ENCODE data around the gene IL12RB1.
A peak's percentile ranks its signal among the peaks of the same experiment; 100 is the strongest.
"Not testable (repeated sequence)": the region's sequence is repeated elsewhere in the genome, so short reads cannot be mapped to it uniquely, and the experiment has no call there.

The IL12RB1 gene

DNA sequence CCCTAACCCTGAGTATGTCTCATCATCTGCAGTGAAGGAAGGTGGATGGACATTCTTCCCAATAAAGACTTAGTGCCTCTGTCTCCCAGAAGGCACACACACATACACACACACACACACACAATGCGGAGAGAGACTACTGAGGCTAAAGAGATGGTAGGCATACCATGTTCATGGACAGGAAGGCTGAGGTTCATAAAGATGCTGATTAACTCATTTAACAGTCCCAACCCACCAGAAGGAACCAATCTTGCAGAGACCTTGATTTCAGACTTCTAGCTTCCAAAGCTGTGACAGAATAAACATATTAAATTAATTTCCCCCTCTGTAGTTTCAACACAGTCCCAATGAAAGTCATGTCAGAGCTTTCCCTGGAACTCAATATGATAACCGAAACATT is 45.7 kb downstream of the IL12RB1 start:
- TF ChIP-seq, protein P1, sequence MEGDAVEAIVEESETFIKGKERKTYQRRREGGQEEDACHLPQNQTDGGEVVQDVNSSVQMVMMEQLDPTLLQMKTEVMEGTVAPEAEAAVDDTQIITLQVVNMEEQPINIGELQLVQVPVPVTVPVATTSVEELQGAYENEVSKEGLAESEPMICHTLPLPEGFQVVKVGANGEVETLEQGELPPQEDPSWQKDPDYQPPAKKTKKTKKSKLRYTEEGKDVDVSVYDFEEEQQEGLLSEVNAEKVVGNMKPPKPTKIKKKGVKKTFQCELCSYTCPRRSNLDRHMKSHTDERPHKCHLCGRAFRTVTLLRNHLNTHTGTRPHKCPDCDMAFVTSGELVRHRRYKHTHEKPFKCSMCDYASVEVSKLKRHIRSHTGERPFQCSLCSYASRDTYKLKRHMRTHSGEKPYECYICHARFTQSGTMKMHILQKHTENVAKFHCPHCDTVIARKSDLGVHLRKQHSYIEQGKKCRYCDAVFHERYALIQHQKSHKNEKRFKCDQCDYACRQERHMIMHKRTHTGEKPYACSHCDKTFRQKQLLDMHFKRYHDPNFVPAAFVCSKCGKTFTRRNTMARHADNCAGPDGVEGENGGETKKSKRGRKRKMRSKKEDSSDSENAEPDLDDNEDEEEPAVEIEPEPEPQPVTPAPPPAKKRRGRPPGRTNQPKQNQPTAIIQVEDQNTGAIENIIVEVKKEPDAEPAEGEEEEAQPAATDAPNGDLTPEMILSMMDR (IDR thresholded peaks at IDR 0.05; ENCODE audit: low read depth, low read length, missing control alignments): no peak
- DNase-seq (ENCODE audit: low read depth): no peak
- no peak overlapping the region for H3K4me3 ChIP-seq (ENCODE audit: low read depth, low read length)

DNA sequence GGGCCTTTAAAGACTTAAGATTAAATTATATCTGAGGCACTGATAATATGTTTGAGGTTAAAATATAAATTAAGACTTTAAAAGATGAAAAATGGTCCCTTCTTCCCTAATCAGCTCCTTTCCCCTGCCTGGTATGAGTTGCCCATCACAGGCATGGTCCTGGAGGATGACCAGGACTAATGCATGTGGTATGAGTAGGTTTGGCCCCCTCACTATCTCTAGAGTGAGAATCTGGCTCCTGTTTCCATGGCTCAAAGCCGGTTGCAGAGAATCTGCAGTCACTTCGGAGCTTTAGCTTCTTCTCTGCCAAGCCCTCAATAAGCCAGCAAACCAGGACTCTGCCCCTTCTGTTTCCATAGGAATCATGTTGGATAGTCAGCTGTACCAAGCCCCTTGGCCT is 54.6 kb downstream of the IL12RB1 start:
- not testable (repeated sequence) for DNase-seq (ENCODE audit: low read depth); H3K4me3 ChIP-seq (ENCODE audit: low read depth, low read length)

DNA sequence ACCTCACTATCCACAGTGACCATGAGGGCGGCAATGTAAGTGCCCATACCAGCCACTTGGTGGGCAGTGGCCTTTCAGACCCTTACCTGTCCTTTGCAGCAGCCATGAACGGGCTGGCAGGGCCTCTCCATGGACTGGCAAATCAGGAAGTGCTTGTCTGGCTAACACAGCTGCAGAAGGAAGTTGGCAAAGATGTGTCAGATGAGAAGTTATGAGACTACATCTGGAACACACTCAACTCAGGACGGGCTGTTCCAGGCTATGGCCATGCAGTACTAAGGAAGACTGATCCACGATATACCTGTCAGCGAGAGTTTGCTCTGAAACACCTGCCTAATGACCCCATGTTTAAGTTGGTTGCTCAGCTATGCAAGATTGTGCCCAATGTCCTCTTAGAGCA is 55.3 kb downstream of the IL12RB1 start:
- not testable (repeated sequence) for DNase-seq (ENCODE audit: low read depth)

DNA sequence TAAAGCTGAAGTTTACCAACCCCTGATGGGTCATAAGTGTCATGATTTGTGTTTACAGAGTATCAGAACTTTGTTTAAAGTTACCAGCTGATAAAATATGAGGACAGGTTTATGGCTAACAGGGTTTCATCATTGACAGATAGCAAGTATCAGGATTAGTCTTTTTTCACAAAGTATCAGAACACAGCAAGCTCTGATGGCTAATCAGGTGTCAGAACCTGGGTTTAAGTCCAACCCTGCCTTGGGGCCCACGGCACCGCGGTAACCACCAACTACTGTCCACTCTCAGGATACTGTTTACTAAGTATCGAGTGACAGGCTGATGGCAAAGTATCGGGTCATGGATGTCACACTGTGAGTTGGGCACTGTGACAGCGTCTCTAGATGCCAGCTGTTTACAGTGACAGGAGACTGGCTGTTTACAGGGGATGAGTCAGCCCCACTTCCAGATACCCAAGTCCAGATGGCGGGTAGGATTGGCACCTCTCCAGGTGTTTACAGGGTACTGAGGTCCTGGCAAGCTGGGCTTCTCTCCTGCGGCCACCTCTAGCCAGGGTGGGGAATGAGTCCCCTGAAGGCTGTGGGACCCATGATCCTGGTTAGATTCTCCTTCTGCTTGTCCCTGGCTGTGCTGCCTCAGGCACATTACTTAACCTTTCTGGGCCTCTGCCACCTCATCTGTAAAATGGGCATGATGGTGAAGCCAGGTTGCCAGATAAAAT is 57.0 kb downstream of the IL12RB1 start:
- TF ChIP-seq, protein P1 (IDR thresholded peaks at IDR 0.05; ENCODE audit: low read depth, low read length, missing control alignments): no peak
- no peak for DNase-seq (ENCODE audit: low read depth)
- H3K4me3 ChIP-seq (ENCODE audit: low read depth, low read length): no peak overlapping the region

More for the DNA sequence above, 55.3 kb downstream of the IL12RB1 start:
- not testable (repeated sequence) for H3K4me3 ChIP-seq (ENCODE audit: low read depth, low read length)

DNA sequence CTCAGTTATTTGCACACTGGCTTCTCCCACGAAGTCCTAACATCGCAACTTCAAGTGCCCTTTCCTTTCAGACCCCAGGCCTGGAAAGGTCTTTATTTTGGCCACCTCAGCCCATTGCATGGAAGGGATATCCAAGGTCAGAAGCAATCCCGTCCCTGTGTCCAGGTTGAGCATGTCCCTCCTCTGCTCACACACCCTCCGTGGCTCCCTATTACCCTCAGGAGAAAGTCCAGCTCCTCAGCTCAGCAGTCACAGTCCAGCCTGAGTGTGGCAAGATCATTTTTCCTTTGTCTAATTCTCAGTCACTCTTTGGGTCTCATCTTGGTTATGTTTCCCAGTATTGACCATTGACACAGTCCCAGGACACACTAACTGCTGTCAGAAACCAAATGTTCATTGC is 59.6 kb downstream of the IL12RB1 start:
- TF ChIP-seq, protein P1 (IDR thresholded peaks at IDR 0.05; ENCODE audit: low read depth, low read length, missing control alignments): no peak
- no peak for DNase-seq (ENCODE audit: low read depth)
- H3K4me3 ChIP-seq (ENCODE audit: low read depth, low read length): no peak overlapping the region

DNA sequence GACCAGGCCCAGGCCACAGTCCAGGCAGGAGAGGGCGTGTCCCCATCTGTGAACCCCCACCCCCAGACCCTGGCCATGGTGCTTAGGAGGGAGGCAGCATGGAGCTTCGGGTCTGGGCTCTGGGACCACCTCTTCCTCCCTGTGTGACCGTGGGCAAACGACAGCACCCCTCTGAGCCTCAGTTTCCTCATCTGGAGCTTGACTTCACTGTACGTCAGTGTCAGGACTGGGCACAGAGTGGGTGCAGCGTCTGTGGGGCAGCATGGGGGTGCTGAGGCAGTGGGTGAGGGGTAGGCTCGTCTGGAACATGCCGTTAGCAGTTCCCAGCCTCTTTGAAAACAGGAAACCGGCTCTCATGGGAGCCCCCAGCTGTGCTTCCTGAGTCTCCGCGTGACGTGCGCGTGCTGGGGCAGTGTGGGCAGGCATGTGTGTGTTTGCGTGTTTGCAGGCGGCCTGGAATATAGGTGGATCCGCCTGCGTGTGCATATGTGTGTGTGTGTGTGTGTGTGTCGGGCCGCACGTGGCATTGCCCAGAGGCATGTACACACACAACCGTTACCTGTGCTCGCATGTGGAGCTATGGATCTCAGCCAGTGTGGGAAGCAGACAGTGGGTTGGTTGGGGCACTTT is 63.0 kb downstream of the IL12RB1 start:
- TF ChIP-seq, protein P1 (IDR thresholded peaks at IDR 0.05; ENCODE audit: low read depth, low read length, missing control alignments): no peak
- peak overlapping the region; percentile 16 for H3K4me3 ChIP-seq (ENCODE audit: low read depth, low read length)
- DNase-seq (ENCODE audit: low read depth): no peak

DNA sequence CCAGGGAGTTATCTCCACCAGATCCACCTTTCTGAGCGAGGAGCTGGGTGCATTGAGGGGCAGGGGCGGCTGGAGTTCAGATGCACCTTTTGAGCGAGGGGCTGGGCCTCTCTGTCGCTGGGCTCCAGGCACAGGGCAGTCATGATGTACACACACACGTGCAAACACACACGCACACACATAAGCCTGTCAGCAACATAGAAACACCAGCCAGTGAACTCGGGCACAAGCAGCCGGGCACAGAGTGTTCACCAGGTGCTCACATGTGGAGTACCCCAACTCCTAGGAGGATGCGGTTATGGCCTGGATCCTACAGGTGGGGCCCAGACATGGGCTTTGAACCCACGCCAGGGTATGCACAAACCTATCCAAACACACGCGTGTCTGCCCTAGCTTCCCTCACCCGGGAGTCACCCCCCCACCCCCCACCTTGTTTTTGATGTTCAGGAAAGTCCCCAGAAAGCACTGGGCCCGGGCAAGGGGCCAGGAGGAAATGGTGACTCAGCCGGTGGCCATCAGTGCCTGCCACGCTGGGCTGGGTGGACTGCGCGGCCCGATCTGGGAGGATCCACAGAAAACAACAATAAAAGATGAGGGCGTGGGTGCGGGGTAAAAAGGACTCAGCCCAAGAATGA is 65.5 kb downstream of the IL12RB1 start:
- DNase-seq (ENCODE audit: low read depth): no peak

More for the DNA sequence above, 65.5 kb downstream of the IL12RB1 start:
- TF ChIP-seq, protein P1 (IDR thresholded peaks at IDR 0.05; ENCODE audit: low read depth, low read length, missing control alignments): no peak
- peak overlapping the region; percentile 53 for H3K4me3 ChIP-seq (ENCODE audit: low read depth, low read length)

All from GM12864 (cell line).